Colonic mucosa (tissue), 4 donors: Measurements from ENCODE around the gene NAXD. TPM values are rescaled to one million over a fixed set of nuclear protein-coding genes. Genes with fewer than 3 reads are reported as not detected.

ENCODE experiments used
- DNase-seq: peaks from one replicate; pipeline ENCODE4 v3.0.0-alpha.2; 2020
- H3K27ac ChIP-seq: fragments of 200-600 bp; one replicate; pipeline ENCODE4 v1.8.0; 2021
- H3K27me3 ChIP-seq: fragments of 200-600 bp; one replicate; pipeline ENCODE4 v1.8.0; 2021
- H3K36me3 ChIP-seq: fragments of 200-600 bp; one replicate; pipeline ENCODE4 v1.8.0; 2021
- H3K4me1 ChIP-seq: fragments of 200-600 bp; one replicate; pipeline ENCODE4 v1.8.0; 2021; ENCODE audit warnings: mild to moderate bottlenecking
- H3K4me3 ChIP-seq: fragments of 200-600 bp; one replicate; pipeline ENCODE4 v1.8.0; 2021
- H3K9ac ChIP-seq, 2 donors: one replicate each; pipeline ENCODE4 v1.7.0; 2013; ENCODE audit warnings: control low read depth in 2 of 2, low read depth in 2 of 2, low read length in 2 of 2
- H3K9me3 ChIP-seq: fragments of 200-600 bp; one replicate; pipeline ENCODE4 v1.8.0; 2021
- intact Hi-C: fragments of 100-400 bp; cut with DNase I; formaldehyde crosslinking; loops from one replicate; pipeline ENCODE4 v1.14.1; 2022
- total RNA-seq, 2 donors: library from RNA; stranded (reverse); fragmentation: NEBNext Ultra II Directional in 1 of 2; extraction: Animal tissue kit (Norgen Biotek cat#: 25700) in 1 of 2; gene quantifications; one replicate each; pipeline ENCODE4 v1.2.1, GENCODE V29; 2021
- TF ChIP-seq, protein P1 (sequence below): fragments of 200-600 bp; IDR thresholded peaks from one replicate; pipeline ENCODE4 v1.8.0; 2022; ENCODE audit warnings: antibody characterized with exemption, mild to moderate bottlenecking
- donor health status: healthy.
- donor health status: DM: no; HTN: no; CAD: no.
- donor health status: DM: no; HTN: no; CAD: no.

NAXD gene
- total RNA-seq, 2 donors from 2014 or later = 36.7 to 40.4 TPM

DNA sequence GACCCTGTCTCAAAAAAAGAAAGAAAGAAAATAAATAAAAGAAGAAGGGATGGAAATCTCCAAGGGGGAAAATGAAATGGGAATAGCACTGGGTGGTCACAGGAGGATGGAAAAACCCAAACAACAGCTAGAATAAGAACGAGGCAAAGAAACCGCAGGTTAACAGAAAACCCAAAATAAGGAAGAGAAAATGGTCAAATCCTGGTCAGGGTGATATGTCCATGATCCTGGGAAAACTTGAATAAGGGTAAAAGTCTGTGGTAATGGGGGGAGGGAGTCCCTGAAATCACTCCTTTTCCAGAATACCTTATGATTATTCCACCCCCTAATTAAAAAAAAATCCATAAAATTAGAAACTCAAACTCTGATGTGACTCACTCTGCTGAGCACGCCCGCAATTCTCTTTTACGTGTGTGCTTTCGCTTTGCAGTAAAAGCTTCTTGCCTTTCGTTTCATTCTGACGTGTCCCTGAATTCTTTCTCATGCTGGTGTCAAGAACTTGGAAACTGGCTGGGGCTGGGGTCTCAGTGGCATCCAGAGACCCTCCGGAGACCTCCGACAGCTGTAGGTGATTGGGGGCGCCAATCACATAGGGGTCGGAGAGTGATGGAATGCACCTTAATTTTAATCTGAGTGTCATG, 4.3 kb upstream of the NAXD start:
- H3K9me3 ChIP-seq = no peaks in the 10 kb centered on the region
- H3K4me1 ChIP-seq = no peaks in the 10 kb centered on the region
- H3K27me3 ChIP-seq = no peaks in the 10 kb centered on the region
- intact Hi-C loops = loop anchor here (10.0 kb wide), 1 partner anchor 94 kb away; the partner anchor contains the start of gene CARS2
- no peaks in the 10 kb centered on the region for H3K36me3 ChIP-seq
- no peak overlapping the region for H3K27ac ChIP-seq
- TF ChIP-seq, protein P1, sequence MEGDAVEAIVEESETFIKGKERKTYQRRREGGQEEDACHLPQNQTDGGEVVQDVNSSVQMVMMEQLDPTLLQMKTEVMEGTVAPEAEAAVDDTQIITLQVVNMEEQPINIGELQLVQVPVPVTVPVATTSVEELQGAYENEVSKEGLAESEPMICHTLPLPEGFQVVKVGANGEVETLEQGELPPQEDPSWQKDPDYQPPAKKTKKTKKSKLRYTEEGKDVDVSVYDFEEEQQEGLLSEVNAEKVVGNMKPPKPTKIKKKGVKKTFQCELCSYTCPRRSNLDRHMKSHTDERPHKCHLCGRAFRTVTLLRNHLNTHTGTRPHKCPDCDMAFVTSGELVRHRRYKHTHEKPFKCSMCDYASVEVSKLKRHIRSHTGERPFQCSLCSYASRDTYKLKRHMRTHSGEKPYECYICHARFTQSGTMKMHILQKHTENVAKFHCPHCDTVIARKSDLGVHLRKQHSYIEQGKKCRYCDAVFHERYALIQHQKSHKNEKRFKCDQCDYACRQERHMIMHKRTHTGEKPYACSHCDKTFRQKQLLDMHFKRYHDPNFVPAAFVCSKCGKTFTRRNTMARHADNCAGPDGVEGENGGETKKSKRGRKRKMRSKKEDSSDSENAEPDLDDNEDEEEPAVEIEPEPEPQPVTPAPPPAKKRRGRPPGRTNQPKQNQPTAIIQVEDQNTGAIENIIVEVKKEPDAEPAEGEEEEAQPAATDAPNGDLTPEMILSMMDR = no peak
- H3K4me3 ChIP-seq = no peak overlapping the region
- H3K9ac ChIP-seq = no peak overlapping the region
- no peak for DNase-seq

DNA sequence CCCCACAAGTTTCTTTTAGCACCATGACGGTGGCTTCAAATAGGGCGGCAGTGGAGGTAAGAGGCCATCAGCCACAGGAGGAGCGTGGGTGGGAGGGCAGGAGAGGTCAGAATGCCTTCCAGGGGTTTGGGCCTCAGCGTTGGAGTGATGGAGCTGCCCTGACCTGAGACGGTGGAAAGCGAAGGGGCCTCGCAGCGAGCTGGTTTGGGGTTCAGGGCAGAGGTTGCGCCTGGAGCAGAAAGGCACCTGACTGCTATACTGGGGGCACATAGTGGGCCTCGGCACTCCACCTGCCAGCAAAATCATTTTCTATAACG, 382 bp upstream of the NAXD start:
- Histone ChIP-seq H3K9me3 (no peaks in the 10 kb centered on the region), H3K27ac (peak overlapping the region; percentile 91), H3K4me1 (peaks cover 4% of the 10 kb centered on the region), H3K27me3 (no peaks in the 10 kb centered on the region), H3K36me3 (no peaks in the 10 kb centered on the region), H3K9ac (peak overlapping the region in 1 of 2 donors; percentile 72), H3K4me3 (peak overlapping the region; percentile 95)
- TF ChIP-seq, protein P1 = no peak
- intact Hi-C loops = loop anchor here (10.0 kb wide), 1 partner anchor 90 kb away; the partner anchor contains the start of gene CARS2
- DNase-seq = no peak

DNA sequence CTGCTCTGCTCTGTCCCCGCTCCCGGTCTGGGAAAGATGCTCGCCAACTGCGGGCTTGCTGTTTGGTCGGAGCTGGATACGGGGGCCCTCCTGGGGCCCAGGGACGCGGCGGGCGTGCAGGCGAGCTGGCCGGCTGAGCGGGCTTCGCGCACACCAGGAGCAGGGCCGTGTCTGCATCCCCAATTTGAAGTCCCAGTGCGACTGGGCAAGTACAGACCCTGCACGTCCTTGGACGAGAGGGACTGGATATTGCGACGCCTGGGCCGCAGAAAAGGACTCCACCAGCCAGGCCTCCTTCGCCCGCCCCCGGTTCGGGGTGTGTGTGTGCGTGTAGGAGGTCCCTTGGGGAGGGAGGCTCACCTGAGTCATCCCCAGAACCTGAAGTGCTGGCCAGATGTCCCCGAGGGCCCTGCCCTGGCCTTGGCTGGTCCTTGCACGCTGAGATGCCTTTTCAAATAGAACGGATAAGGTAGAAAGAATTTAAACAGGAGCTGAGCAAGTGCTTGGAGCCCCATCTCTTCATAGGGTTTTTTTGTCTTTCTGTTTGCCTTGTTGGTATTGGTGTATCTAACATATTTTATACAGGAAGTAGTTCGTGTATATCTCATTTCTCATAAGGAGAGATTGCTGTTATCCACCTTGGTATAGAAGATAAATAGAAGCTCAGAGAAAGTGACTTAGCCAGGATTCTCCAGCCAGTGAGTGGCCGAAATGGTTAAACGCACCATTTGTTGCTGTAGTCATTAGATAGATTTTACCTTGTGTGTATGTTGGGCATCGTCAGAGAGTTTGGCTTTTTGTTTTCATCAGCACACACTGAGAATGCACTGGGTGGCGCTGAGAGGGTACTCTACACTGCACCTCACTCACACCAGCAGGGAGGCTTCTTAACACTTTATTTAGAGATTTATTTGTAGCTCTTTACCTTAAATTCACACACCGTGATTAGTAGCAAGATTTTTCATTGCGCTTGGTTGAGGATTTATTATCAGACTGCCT, 1.1 kb downstream of the NAXD start:
- H3K9me3 ChIP-seq = no peaks in the 10 kb centered on the region
- peak overlapping the region; percentile 95 for H3K4me3 ChIP-seq
- DNase-seq = peak; percentile 52
- intact Hi-C loops = loop anchor here (10.0 kb wide), 1 partner anchor 88 kb away; the partner anchor contains the start of gene CARS2
- no peaks in the 10 kb centered on the region for H3K36me3 ChIP-seq
- peak overlapping the region; percentile 91 for H3K27ac ChIP-seq
- peaks cover 4% of the 10 kb centered on the region for H3K4me1 ChIP-seq
- peak overlapping the region; percentile 72 to 96 for H3K9ac ChIP-seq
- TF ChIP-seq, protein P1 = no peak
- H3K27me3 ChIP-seq = no peaks in the 10 kb centered on the region

DNA sequence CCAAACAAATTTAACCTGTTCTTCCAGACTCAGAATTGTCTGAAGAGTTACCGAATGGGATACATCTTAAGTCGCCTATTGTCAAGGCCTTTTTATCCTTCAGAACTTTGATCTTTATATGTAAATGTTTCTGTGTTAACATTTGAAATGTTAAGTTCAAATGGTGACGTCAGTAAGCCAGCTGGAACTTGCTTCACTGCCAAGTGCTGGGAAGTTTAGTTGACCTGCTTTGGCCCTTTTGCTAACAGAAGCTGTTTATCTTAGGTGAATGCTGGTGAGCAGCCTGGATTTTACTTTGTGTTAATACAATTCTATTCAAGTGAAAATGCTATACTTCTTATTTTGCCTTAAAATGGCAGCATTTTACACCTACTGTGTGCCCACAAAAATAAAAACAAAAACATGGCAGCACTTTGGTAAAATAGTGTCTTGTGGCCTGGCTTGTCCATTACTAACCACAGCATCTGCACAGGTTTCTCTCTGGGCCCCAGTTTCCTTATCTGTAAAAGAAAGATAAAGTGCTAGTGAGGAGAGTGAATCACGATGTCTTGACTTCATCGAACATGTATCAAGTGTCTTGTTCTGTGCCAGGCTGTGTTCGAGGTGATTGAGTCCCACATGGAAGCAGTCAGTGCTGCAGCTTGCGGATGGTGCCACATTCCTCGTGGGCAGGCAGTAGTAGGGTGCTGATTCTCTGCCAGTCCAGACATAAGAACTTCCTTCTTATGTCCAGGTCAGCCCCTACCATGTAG, 2.2 kb downstream of the NAXD start:
- Histone ChIP-seq H3K9ac (peak overlapping the region; percentile 24 to 42), H3K36me3 (no peaks in the 10 kb centered on the region), H3K9me3 (no peaks in the 10 kb centered on the region), H3K27me3 (no peaks in the 10 kb centered on the region), H3K27ac (peak overlapping the region; percentile 91), H3K4me3 (no peak overlapping the region), H3K4me1 (peaks cover 4% of the 10 kb centered on the region)
- intact Hi-C loops = loop anchor here (10.0 kb wide), 1 partner anchor 87 kb away; the partner anchor contains the start of gene CARS2
- peak; percentile 53 for DNase-seq
- TF ChIP-seq, protein P1 = no peak

DNA sequence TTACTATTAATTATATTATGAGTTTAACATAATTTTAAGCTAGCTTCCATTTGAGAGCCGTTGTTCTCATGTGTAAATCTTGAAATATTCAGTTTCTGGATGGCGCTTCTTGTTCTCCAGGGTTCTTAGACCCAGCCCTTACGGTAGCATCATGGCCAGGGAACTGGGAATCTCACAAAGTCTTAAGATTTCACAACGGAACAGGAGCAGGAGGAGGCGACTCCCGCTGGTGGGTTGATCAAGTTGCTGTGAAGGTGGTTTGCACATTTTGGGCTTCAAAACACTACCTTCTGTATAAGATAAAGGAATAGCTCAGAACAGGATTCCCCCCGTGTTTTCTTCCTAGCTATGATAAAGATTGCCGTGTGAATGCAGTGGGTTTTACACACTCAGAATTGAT, 2.8 kb downstream of the NAXD start:
- Histone ChIP-seq H3K4me3 (no peak overlapping the region), H3K9me3 (no peaks in the 10 kb centered on the region), H3K36me3 (no peaks in the 10 kb centered on the region), H3K27ac (no peak overlapping the region), H3K9ac (peak overlapping the region in 1 of 2 donors; percentile 19), H3K27me3 (no peaks in the 10 kb centered on the region), H3K4me1 (peaks cover 4% of the 10 kb centered on the region)
- intact Hi-C loops = loop anchor here (10.0 kb wide), 1 partner anchor 87 kb away; the partner anchor contains the start of gene CARS2
- TF ChIP-seq, protein P1 = no peak
- no peak for DNase-seq
